Stimulated activated CD8-positive, alpha-beta memory T cell treated with anti-CD3 and anti-CD28 coated beads, Interleukin-15, amount 100 ng/mL, for 24 hours (primary cell): Measurements from ENCODE around the gene THSD4.

ENCODE experiments used
- DNase-seq: peaks from one replicate; pipeline ENCODE4 v3.0.0-alpha.2; 2020; ENCODE audit warnings: low read depth

THSD4 gene

DNA sequence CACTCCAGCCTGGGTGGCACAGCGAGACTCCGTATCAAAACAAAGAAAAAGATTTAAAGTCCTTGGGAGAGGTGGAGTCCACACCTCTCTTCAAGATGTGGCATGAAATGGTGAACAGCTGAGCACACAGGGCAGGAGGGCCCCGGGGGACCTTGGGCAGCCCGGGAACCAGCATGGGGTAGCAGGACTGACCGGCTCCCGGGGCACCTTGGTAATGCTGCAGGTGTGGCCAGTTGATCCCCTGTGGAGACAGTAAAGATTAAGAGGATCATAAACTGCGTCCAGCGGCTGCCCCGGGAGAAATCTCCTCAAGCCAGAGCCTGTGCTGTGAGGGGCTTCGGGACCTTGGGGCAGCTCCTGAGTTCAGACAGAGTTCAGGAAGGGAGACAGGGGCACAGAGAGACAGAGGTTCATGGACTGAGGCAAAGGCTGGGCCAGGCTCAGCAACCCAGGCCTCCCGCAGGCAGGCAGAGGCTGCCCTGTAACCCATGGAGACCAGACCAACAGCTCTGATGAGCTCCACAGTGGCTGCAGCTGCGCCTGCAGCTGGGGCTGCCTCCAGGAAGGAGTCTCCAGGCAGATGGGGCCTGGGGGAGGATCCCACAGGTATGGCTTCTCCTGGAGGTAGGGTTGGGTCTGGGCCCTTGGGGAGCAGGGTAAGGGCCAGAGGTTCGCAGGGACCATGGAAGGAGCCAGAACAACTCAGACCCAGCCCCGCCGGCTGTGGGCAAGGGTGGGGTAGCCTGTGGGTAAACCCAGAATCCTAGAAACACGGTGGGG lies 695.2 kb downstream of the THSD4 start, which contains the start of gene NR2E3:
NR2E3 (plus strand) TSS at position 299 of the 780 bp plus-strand sequence; CDS start at position 489, 190 bp downstream.
- DNase-seq = no peak

DNA sequence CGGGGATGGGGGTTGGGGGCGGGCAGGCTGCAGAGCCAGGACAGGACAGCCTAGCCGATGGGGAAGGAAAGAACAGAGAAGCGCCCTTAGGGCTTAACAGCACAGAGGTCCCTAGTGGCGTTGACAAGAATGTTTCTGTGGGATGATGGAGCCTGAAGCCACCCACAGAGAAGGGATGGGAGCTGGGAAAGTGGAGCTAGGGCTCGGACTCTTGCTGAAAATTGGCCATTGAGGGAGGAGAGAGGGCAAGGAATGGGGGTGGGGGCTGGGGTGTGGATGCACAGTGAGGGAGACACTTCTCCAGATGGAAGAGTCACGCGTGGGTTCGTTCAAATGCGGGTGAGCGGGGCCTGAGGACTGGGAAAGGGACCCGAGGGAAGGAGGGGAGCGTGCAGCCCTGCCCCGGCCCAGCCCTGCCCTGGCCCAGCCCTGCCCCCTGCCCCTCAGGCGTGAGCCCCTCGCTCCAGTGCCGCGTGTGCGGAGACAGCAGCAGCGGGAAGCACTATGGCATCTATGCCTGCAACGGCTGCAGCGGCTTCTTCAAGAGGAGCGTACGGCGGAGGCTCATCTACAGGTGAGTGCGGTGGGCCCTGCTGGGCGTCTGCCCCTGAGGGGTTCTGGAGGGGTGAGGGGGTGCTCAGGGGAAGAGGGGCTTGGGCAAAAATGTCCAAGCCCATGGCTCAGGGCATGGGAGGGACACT lies 695.9 kb downstream of the THSD4 start:
- DNase-seq = no peak

DNA sequence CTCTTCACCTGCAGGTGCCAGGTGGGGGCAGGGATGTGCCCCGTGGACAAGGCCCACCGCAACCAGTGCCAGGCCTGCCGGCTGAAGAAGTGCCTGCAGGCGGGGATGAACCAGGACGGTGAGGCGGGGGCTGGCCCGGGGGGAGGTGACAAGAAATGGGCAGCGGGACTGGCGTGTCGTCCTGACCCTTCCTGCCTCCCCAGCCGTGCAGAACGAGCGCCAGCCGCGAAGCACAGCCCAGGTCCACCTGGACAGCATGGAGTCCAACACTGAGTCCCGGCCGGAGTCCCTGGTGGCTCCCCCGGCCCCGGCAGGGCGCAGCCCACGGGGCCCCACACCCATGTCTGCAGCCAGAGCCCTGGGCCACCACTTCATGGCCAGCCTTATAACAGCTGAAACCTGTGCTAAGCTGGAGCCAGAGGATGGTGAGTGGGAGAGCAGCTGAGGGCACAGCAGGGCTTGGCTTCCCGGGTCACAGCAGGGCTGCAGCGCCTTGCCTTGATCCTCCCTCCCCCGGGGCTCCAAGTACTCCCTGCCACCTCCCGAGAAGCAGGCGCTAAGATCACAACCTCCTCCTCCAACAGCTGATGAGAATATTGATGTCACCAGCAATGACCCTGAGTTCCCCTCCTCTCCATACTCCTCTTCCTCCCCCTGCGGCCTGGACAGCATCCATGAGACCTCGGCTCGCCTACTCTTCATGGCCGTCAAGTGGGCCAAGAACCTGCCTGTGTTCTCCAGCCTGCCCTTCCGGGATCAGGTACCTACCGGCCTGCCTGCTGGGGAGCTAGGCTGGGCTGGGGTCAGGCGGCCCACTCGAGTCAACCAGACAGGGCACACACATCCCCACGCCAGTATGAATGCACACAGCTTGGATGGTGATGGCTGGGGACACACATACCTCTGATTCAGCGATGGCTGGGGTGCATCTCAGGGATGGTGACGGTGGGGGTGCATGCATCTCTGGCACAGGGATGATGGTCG lies 696.8 kb downstream of the THSD4 start:
- no peak for DNase-seq

DNA sequence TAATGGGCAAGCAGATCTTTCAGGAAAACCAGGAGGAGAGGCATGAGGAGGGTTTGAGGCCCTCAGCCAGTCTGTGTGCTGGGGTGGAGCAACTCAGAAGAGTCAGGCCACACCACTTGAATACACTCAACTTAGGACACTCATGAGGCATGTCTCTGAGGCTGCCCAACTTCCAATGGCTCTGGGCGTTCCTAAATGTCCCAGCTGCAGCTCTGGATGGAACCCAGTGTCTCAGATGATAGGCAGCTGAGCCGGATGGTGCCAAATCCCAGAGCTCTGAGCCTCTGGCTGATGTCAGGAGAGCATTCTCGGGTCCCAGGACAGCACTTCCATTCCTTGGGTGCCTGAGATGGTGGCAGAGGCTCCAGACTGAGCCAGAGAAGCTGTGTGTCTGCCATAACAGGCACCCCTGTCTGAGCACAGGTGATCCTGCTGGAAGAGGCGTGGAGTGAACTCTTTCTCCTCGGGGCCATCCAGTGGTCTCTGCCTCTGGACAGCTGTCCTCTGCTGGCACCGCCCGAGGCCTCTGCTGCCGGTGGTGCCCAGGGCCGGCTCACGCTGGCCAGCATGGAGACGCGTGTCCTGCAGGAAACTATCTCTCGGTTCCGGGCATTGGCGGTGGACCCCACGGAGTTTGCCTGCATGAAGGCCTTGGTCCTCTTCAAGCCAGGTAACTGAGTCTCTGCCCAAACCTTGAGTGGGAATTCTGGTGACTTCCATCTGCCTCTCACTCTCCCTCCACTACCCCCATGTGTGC lies 697.9 kb downstream of the THSD4 start:
- DNase-seq = no peak

DNA sequence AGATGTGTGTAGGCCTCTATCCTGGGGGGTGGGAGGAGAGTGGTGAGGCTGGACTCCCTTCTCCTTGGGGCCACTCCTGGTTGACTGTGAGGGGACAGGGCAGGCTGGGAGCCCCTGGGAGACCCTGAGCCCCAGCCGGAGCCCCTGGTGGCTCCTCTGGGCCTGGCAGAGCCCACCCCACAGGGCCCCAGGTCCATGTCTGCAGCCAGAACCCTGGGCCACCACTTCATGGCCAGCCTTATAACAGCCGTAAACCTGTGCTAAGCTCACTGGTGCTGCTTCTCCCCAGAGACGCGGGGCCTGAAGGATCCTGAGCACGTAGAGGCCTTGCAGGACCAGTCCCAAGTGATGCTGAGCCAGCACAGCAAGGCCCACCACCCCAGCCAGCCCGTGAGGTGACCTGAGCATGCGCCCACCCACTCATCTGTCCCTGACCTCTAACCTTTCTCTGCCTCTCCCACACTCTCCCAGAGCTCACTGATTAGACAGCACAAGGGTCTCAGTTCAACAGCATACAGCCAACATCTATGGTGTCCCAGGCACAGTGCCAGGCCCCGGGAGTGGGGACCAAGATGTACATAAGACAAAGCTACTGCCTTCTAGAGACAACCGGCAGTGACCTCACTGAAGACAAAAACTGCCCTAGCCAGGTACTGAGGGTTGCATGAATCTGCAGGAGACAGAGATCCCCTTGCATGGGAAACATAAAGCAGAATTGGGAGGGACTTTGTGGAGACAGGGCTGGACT lies 698.6 kb downstream of the THSD4 start:
- DNase-seq = no peak

DNA sequence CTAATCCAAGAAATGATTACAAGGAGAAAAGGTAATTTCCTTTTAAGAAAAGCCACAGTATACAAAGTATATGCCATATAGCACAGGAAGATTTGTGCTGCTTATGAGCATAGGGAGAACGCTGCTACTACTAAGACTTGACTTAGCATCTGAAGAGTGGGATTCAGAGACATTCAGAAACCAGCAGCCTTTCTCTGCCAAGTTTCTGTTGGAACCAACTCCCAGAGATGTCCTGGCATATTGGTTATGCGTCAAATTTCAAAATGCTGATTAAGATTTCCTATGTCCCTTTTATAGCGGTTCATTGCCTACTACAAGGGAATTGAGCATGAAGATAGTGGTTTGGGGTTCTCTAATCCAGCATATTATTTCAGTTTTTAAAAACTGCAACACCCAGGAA lies 700.0 kb downstream of the THSD4 start:
- DNase-seq = no peak

DNA sequence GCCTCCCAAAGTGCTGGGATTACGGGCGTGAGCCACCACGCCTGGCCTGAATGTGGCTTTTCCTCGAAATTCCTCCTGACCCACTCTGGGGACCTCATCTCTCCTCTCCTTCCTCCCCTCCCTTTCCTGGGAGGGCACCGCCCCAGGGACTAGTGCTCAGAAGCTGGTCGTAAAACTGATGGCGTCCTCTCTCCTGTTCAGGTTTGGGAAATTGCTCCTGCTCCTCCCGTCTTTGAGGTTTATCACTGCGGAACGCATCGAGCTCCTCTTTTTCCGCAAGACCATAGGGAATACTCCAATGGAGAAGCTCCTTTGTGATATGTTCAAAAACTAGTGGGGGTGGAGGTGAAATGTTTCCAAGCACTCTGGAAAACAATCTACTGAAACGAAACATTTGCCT lies 702.1 kb downstream of the THSD4 start:
- no peak for DNase-seq

DNA sequence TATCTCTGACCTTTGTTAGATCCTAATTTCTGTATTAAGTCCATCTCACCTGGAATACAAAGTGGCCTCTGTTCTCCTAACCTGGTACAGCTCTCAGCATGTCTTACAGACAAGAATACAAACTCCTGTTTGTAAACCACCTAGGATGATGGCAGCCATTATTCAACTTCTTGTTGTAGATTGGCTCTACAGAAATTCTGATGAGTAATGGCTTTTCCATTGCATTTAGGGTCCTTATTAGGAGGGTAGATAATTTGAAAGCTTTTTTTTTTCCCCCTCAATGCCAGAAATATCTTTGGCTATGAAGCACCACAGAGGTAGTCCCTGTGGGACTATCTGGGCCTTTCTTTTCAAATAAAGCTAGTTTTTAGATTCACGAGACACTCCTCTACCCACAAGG lies 704.9 kb downstream of the THSD4 start:
- DNase-seq = no peak

DNA sequence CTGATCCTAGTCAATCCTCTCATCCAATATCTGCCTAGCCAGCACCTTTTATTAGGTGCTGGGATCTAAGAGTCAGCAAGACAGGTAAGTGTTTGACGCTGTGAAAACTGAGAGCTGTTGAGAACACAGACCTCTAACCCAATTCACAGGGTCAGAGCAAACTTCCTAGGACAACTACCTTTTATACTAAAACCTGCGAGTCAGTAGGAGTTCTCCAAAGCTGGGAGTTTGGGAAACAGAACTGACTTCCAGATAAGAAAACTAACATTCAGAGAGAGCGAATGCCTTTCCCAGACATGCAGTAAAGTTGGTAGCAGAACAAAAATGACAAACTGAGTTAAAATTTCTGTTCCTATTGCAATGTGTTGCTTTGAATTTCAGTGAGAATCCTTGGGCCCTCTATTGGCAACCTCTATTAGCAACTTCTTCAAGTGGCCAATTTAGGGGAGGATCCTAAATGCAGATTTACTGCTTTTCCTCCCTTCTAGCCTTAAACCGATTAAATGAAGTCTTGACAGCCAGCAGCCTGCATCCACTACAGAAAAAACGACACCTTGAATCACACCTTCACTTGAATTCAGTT lies 706.4 kb downstream of the THSD4 start:
- DNase-seq = no peak

DNA sequence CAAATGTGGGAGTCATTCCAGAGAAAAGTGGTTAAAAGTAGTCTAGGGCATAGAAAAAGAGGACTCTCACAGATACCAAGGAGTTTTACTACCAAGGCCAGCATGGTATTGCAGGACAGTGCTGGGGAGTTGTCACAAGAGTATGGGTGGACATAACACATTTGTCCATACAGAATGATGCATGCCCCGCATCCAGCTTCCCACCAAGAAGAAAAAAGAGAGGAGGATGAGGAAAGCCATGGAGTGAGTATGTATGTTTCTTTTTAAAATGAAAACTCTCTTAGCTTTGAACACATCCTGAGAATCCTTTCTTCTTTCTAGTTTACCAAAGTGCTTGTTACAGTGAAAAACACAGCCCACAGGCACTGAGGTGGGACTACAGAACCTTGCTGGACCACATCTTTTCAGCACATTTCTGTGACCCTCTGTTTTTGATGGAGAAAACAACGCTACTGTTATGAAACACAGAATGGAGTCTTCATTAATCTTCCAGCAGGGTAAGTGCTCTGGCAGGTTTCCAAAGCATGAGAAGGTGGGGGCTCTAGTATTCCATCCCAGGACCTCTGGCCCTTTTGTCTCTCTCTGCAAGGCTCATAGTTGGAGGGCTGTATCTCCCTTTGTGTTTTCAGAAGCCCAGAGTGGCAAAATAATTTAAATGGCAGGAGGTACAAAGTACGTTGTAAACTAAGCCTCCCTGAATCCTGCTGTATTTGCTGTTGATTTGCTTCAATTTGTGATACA lies 707.8 kb downstream of the THSD4 start:
- DNase-seq = no peak

DNA sequence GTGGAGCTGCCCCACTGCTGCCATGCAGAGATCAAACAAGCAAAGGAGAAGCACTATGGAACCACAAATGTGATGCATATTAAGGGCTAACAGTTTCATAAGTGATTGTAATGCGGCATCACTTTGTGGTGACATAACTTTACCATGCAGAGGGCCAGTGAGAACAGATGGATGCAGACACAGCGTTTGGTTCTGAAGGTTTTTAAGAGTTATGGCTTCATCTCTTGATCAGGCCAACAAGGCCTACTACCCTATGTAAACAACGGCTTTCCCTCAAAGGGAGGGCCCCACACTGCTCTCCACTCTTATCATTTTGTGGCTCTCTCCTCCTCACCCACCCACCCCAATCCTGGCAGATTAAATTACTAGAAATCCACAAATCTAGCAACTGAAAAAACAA lies 708.5 kb downstream of the THSD4 start:
- no peak for DNase-seq

DNA sequence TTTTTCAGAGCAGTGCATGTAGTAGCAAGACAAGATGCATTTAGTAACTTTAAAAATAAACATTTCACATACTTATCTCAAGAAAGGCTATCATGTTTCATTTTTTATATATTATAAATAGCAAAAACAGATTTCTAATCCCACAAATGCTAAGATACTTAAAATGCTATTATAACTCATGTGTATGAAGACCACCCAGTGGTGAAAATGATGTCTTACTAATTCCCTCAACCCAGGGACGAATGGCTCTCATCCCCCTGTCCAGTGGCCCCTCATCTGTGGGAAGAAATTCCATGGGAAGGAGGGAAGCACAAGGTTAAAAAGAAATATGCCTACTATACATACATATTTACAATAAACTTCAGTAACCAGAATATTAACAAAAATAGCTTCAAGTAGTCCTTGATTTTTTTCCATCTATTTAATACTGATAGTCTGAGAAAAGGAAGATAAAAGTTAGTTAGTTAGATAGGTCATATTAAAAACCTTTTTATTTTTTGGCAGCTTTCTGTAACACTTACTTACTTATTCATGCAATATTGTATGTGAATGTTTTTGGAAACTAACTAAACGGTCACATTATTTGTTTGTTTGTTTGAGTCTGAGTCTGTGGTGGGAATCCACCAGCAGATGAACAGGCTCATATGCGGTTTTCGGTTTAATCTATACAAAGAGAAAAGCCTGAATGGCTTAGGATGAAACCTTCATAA lies 709.9 kb downstream of the THSD4 start:
- no peak for DNase-seq

DNA sequence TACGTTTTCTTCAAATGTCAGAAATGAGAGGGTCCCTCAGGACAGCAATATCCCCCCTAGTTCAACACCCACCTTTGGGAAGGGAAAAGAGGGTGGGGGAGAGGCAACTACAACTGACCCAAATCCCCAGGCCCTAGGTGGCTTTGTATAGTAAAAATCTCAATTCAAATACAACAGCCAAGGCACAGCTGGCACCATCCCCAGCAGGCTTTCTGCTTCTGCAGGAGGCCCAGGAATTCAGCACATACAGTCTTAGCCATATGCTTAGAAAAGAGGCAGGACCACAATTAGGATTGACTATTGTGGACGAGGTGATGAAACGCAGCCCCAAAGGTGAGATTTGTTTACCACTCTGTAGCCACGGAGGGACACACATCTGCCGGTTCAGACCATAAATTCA lies 710.9 kb downstream of the THSD4 start:
- DNase-seq = no peak

DNA sequence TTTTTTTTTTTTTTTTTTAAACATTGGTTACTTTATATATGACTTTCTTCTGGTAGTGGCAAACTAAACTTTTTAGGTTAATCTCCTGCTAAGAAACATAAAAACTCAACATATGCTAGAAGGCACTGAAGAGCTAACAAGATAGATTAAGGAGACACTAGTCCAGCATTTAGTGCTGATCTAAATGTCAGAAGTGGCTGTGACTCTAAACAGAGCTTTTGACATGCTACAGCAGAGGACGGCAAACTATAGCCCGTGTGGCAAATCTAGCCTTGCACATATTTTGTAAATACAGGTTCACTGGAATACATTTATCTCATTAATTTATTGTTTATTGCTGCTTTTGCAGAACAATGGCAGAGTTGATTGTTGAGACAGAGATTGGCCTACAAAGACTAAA lies 715.7 kb downstream of the THSD4 start:
- DNase-seq = no peak
